Transverse colon (tissue), 4 donors: ENCODE measurements around the gene NEK10. TPM values are rescaled to one million over a fixed set of nuclear protein-coding genes. Genes with fewer than 3 reads are reported as not detected.

Experiments
- DNase-seq: peaks from one replicate; pipeline ENCODE4 v3.0.0-alpha.2; 2019
- H3K27ac ChIP-seq, 4 donors: fragments of 200-600 bp; sonication (generic); 2 replicates each; pipeline ENCODE4 v1.5.1; 2016 to 2018; ENCODE audit warnings: inconsistent platforms in 4 of 4
- H3K27me3 ChIP-seq: fragments of 200-600 bp; sonication (generic); 2 replicates; pipeline ENCODE4 v1.5.1; 2017; ENCODE audit warnings: inconsistent platforms
- H3K36me3 ChIP-seq, 4 donors: fragments of 200-600 bp; sonication (generic); 2 replicates each; pipeline ENCODE4 v1.5.1; 2017 to 2019; ENCODE audit warnings: inconsistent platforms in 4 of 4
- H3K4me1 ChIP-seq, 4 donors: fragments of 200-600 bp; sonication (generic); 2 replicates each; pipeline ENCODE4 v1.5.1; 2017 to 2020; ENCODE audit warnings: inconsistent platforms in 4 of 4
- H3K4me3 ChIP-seq, 4 donors: fragments of 200-600 bp; sonication (generic); 1 replicate in 1 of 4; 2 replicates in 3 of 4; pipeline versions ENCODE4 v1.5.1 to v1.6.1; 2017 to 2019; ENCODE audit warnings: inconsistent platforms in 4 of 4
- H3K9me3 ChIP-seq, 2 donors: fragments of 200-600 bp; sonication (generic); 2 replicates each; pipeline ENCODE4 v1.5.1; 2017 to 2019; ENCODE audit warnings: inconsistent platforms in 2 of 2
- CTCF ChIP-seq, 5 experiments: fragments of 200-600 bp in 3 of 5; fragments of 450-650 bp in 2 of 5; sonication (generic) in 3 of 5; IDR thresholded peaks; 1 replicate in 2 of 5; 2 replicates in 3 of 5; pipeline ENCODE4 v1.5.1; 2016 to 2017; ENCODE audit warnings: antibody characterized with exemption in 5 of 5, inconsistent platforms in 3 of 5, mild to moderate bottlenecking in 2 of 5, moderate library complexity in 1 of 5
- EP300 ChIP-seq: sonication (generic); formaldehyde crosslinking; IDR thresholded peaks from one replicate; pipeline ENCODE4 v1.6.1; 2017; ENCODE audit warnings: antibody characterized with exemption, low read depth
- POLR2A ChIP-seq: fragments of 450-650 bp; IDR thresholded peaks from one replicate; pipeline ENCODE4 v1.6.1; 2016; ENCODE audit warnings: antibody characterized with exemption, mild to moderate bottlenecking, moderate library complexity
- POLR2AphosphoS5 ChIP-seq, 3 donors: sonication (generic); formaldehyde crosslinking; IDR thresholded peaks; one replicate each; pipeline ENCODE4 v1.6.1; 2016; ENCODE audit warnings: antibody characterized with exemption in 3 of 3
- WGBS, 2 donors: methylation state at CpG; one replicate each; pipeline ENCODE4 v1.1.5; 2018; ENCODE audit warnings: low coverage in 1 of 2; 5-methylcytosine and 5-hydroxymethylcytosine counted together
- in situ Hi-C, 4 donors: fragments of 200-750 bp; cut with MboI; loops; one replicate each; pipeline versions ENCODE4 v1.15.0 to v1.15.1; 2017; ENCODE audit warnings: low sequenced_read_pairs in 3 of 4, low pct_ligation_motif_present in 1 of 4, low pct_unique_long_range_greater_than_20kb in 1 of 4
- intact Hi-C: fragments of 100-400 bp; cut with DNase I; formaldehyde crosslinking; loops from one replicate; pipeline ENCODE4 v1.15.1; 2023; ENCODE audit warnings: low total_unique reads
- total RNA-seq, 4 donors: library from RNA; depleted of rRNA; stranded (reverse); fragments of >200 nt; gene quantifications; one replicate each; pipeline ENCODE4 v1.1.0, GENCODE V29; 2016

NEK10 gene
- total RNA-seq, 4 donors from 2014 or later, result 1.1 to 3.2 (median 1.7) TPM

- TF ChIP-seq POLR2AphosphoS5 (IDR thresholded peaks at IDR 0.05) (no peak), POLR2A (no peak), CTCF (IDR thresholded peaks at IDR 0.05) (no peak), EP300 (no peak)
- Histone ChIP-seq H3K9me3 (no peaks in the 10 kb centered on the region), H3K27me3 (no peaks in the 10 kb centered on the region), H3K36me3 (no peaks in the 10 kb centered on the region), H3K4me3 (no peak overlapping the region), H3K27ac (no peak overlapping the region), H3K4me1 (peaks cover 0 to 6% (median 0%) of the 10 kb centered on the region in 4 donors)
- intact Hi-C loops (no loop called here), in situ Hi-C loops (no loop called here)
- WGBS, 2 donors, result 63 to 88% methylated on average over 1 to 3 of the region's 3 CpGs
- no peak for DNase-seq
These were observed 145.0 kb downstream of the NEK10 start for GRCh38 chr3:27224197-27224596.

- no peak overlapping the region for H3K27ac ChIP-seq
- H3K9me3 ChIP-seq, result no peaks in the 10 kb centered on the region
- in situ Hi-C loops, result no loop called here
- no peak overlapping the region for H3K4me3 ChIP-seq
- intact Hi-C loops, result no loop called here
- 60% methylated on average over 1 of the region's 1 CpG; no CpG with 5 or more reads in 1 of the 2 donors for WGBS, 2 donors
- H3K36me3 ChIP-seq, result no peaks in the 10 kb centered on the region
- H3K27me3 ChIP-seq, result no peaks in the 10 kb centered on the region
- H3K4me1 ChIP-seq, result peaks cover 0 to 12% (median 0%) of the 10 kb centered on the region in 4 donors
- DNase-seq, result no peak
- TF ChIP-seq CTCF (IDR thresholded peaks at IDR 0.05) (no peak), POLR2AphosphoS5 (IDR thresholded peaks at IDR 0.05) (no peak), POLR2A (no peak), EP300 (no peak)
These were observed 147.8 kb downstream of the NEK10 start for GRCh38 chr3:27221264-27221932.

DNA sequence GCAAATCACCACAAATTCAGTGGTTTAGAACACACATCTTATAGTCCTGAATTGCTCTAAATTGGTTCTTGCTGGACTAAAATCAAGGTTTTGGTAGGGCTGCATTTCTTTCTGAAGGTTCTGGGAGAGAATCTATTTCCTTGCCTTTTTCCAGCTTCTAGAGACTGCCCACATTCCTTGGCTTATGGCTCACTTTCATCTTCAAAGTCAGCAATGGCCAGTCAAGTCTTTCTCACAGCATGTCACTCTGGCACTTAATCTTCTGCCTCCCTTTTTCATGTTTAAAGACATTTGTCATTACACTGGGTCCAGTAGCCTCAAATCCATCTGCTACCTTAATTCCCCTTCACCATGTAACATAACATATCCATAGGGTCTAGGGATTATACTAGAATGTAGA, 149.0 kb downstream of the NEK10 start:
- no peak overlapping the region for H3K27ac ChIP-seq

More for the DNA sequence above, 149.0 kb downstream of the NEK10 start:
- TF ChIP-seq EP300, result no peak
- no peak for TF ChIP-seq POLR2A
- TF ChIP-seq CTCF (IDR thresholded peaks at IDR 0.05), result no peak
- Histone ChIP-seq H3K4me3 (no peak overlapping the region), H3K27me3 (no peaks in the 10 kb centered on the region), H3K4me1 (peaks cover 0 to 12% (median 0%) of the 10 kb centered on the region in 4 donors), H3K9me3 (no peaks in the 10 kb centered on the region), H3K36me3 (no peaks in the 10 kb centered on the region)
- intact Hi-C loops (no loop called here), in situ Hi-C loops (no loop called here)
- no peak for DNase-seq
